ENCODE measurements around the gene GCLM. TPM values are rescaled to one million over a fixed set of nuclear protein-coding genes. Genes with fewer than 3 reads are reported as not detected.

Gene GCLM
- total and polyA plus RNA-seq, 9 donors, result 3.1 to 18.4 (median 10.4) TPM

GRCh38 chr1:93938461-93939145, 29.4 kb upstream of the GCLM start:
- Histone ChIP-seq H3K4me3 (no peak overlapping the region), H3K36me3 (no peaks in the 10 kb centered on the region), H3K4me1 (ENCODE audit: insufficient read depth) (no peaks in the 10 kb centered on the region), H3K27me3 (no peaks in the 10 kb centered on the region), H3K27ac (no peak overlapping the region), H3K9me3 (no peaks in the 10 kb centered on the region)
- no peak for TF ChIP-seq POLR2A (IDR thresholded peaks at IDR 0.05)
- no peak for TF ChIP-seq CTCF (IDR thresholded peaks at IDR 0.05)
- TF ChIP-seq EP300 (IDR thresholded peaks at IDR 0.05), result no peak
- no peak for DNase-seq
- WGBS, 3 donors, result 53 to 58% (median 55%) methylated on average over 1 of the region's 1 CpG
- intact Hi-C loops (cut with DNase I), result no loop called here

GRCh38 chr1:93937997-93938396, 28.8 kb upstream of the GCLM start:
- no peak for TF ChIP-seq EP300 (IDR thresholded peaks at IDR 0.05)
- no peak for TF ChIP-seq POLR2A (IDR thresholded peaks at IDR 0.05)
- no peak for TF ChIP-seq CTCF (IDR thresholded peaks at IDR 0.05)
- no peaks in the 10 kb centered on the region for H3K36me3 ChIP-seq

GRCh38 chr1:93925206-93925605, 16.0 kb upstream of the GCLM start:
- no peak for DNase-seq
- Histone ChIP-seq H3K27me3 (no peaks in the 10 kb centered on the region), H3K27ac (no peak overlapping the region), H3K36me3 (no peaks in the 10 kb centered on the region), H3K4me3 (no peak overlapping the region), H3K9me3 (no peaks in the 10 kb centered on the region), H3K4me1 (ENCODE audit: insufficient read depth) (no peaks in the 10 kb centered on the region)
- intact Hi-C loops (cut with DNase I), result no loop called here
- no peak for TF ChIP-seq POLR2A (IDR thresholded peaks at IDR 0.05)
- TF ChIP-seq EP300 (IDR thresholded peaks at IDR 0.05), result no peak
- TF ChIP-seq CTCF (IDR thresholded peaks at IDR 0.05), result no peak
- 74 to 82% (median 78%) methylated on average over 3 of the region's 3 CpGs for WGBS, 3 donors

More at GRCh38 chr1:93937997-93938396, 28.8 kb upstream of the GCLM start:
- Histone ChIP-seq H3K27ac (no peak overlapping the region), H3K4me3 (no peak overlapping the region), H3K4me1 (ENCODE audit: insufficient read depth) (no peaks in the 10 kb centered on the region), H3K27me3 (no peaks in the 10 kb centered on the region), H3K9me3 (no peaks in the 10 kb centered on the region)
- intact Hi-C loops (cut with DNase I), result no loop called here
- no peak for DNase-seq
- 74 to 89% (median 83%) methylated on average over 1 of the region's 1 CpG for WGBS, 3 donors

- no peak overlapping the region for H3K27ac ChIP-seq
Measured at GRCh38 chr1:93919780-93920179, 10.6 kb upstream of the GCLM start.

More at GRCh38 chr1:93919780-93920179, 10.6 kb upstream of the GCLM start:
- Histone ChIP-seq H3K27me3 (no peaks in the 10 kb centered on the region), H3K4me1 (ENCODE audit: insufficient read depth) (no peaks in the 10 kb centered on the region), H3K4me3 (no peak overlapping the region), H3K9me3 (no peaks in the 10 kb centered on the region), H3K36me3 (no peaks in the 10 kb centered on the region)
- DNase-seq, result no peak
- TF ChIP-seq EP300 (IDR thresholded peaks at IDR 0.05) (no peak), CTCF (IDR thresholded peaks at IDR 0.05) (no peak), POLR2A (IDR thresholded peaks at IDR 0.05) (no peak)
- intact Hi-C loops (cut with DNase I), result no loop called here
- 42 to 68% (median 52%) methylated on average over 1 of the region's 1 CpG for WGBS, 3 donors
